ENCODE measurements around the gene SYS1.

GRCh38 chr20:45336530-45337366 lies 26.2 kb upstream of the SYS1 start:
- TF ChIP-seq CTCF (IDR thresholded peaks at IDR 0.05) (no peak), ZFX (IDR thresholded peaks at IDR 0.05; ENCODE audit: borderline replicate concordance) (no peak)

Measured in 22Rv1 (cell line).